Tibial nerve (tissue), 4 donors: Measurements from ENCODE around the gene IFITM5. TPM values are rescaled to one million over a fixed set of nuclear protein-coding genes. Genes with fewer than 3 reads are reported as not detected.

ENCODE experiments used
- DNase-seq, 2 donors: peaks; one replicate each; pipeline ENCODE4 v3.0.0-alpha.2; 2019; ENCODE audit warnings: low spot score in 2 of 2
- H3K27ac ChIP-seq, 4 donors: fragments of 200-600 bp; sonication (generic) in 3 of 4; one replicate each; pipeline ENCODE4 v1.5.1; 2017 to 2019; ENCODE audit warnings: mild to moderate bottlenecking in 1 of 4
- H3K27me3 ChIP-seq, 2 donors: fragments of 200-600 bp; sonication (generic) in 1 of 2; one replicate each; pipeline versions ENCODE4 v1.5.1 to v1.6.0; 2017 to 2019
- H3K36me3 ChIP-seq, 3 donors: fragments of 200-600 bp; sonication (generic); one replicate each; pipeline ENCODE4 v1.5.1; 2018 to 2019
- H3K4me1 ChIP-seq, 4 donors: fragments of 200-600 bp; sonication (generic) in 3 of 4; one replicate each; pipeline ENCODE4 v1.5.1; 2017 to 2019
- H3K4me3 ChIP-seq, 4 donors: fragments of 200-600 bp; sonication (generic) in 3 of 4; one replicate each; pipeline ENCODE4 v1.5.1; 2017 to 2019; ENCODE audit warnings: mild to moderate bottlenecking in 1 of 4, moderate library complexity in 1 of 4
- H3K9me3 ChIP-seq, 4 donors: fragments of 200-600 bp; sonication (generic) in 3 of 4; one replicate each; pipeline ENCODE4 v1.5.1; 2017 to 2019
- CTCF ChIP-seq, 5 experiments: fragments of 200-600 bp in 3 of 5; fragments of 450-650 bp in 2 of 5; sonication (generic) in 3 of 5; IDR thresholded peaks; one replicate each; pipeline ENCODE4 v1.5.1; 2016 to 2019; ENCODE audit warnings: antibody characterized with exemption in 5 of 5, mild to moderate bottlenecking in 3 of 5, moderate library complexity in 2 of 5
- EP300 ChIP-seq, 2 donors: sonication (generic); formaldehyde crosslinking; IDR thresholded peaks; one replicate each; pipeline ENCODE4 v1.6.1; 2017; ENCODE audit warnings: antibody characterized with exemption in 2 of 2, mild to moderate bottlenecking in 1 of 2
- POLR2A ChIP-seq, 2 donors: fragments of 450-650 bp; IDR thresholded peaks; one replicate each; pipeline ENCODE4 v1.6.1; 2017; ENCODE audit warnings: antibody characterized with exemption in 2 of 2, mild to moderate bottlenecking in 2 of 2, moderate library complexity in 2 of 2
- WGBS, 2 donors: methylation state at CpG; one replicate each; pipeline ENCODE4 v1.1.5; 2018; 5-methylcytosine and 5-hydroxymethylcytosine counted together
- total RNA-seq, 4 donors: library from RNA; depleted of rRNA; stranded (reverse); fragments of >200 nt; gene quantifications; one replicate each; pipeline ENCODE4 v1.1.0, GENCODE V29; 2016

The IFITM5 gene
- total RNA-seq, 4 donors from 2014 or later = not detected

GRCh38 chr11:299951-300735, 817 bp upstream of the IFITM5 start:
- H3K27ac ChIP-seq = no peak overlapping the region
- H3K4me1 ChIP-seq = peaks cover 0 to 48% (median 9%) of the 10 kb centered on the region in 4 donors
- no peak overlapping the region for H3K4me3 ChIP-seq
- WGBS, 2 donors = 35% methylated on average over 18 to 20 of the region's 20 CpGs
- no peaks in the 10 kb centered on the region for H3K9me3 ChIP-seq
- H3K27me3 ChIP-seq = peaks cover 0 to 24% of the 10 kb centered on the region in 2 donors
- no peak for TF ChIP-seq EP300 (IDR thresholded peaks at IDR 0.05)
- no peak for TF ChIP-seq POLR2A (IDR thresholded peaks at IDR 0.05)
- TF ChIP-seq CTCF (IDR thresholded peaks at IDR 0.05) = no peak
- H3K36me3 ChIP-seq = peaks cover 0 to 9% (median 0%) of the 10 kb centered on the region in 3 donors
- DNase-seq = no peak

- H3K27me3 ChIP-seq = peaks cover 0 to 24% of the 10 kb centered on the region in 2 donors
- 66 to 71% methylated on average over 10 to 14 of the region's 15 CpGs for WGBS, 2 donors
- peak overlapping the region in 3 of 4 donors; percentile 73 to 83 (median 76) for H3K27ac ChIP-seq
These were observed 790 bp downstream of the IFITM5 start for GRCh38 chr11:298406-299065.

GRCh38 chr11:297586-298405, 1.5 kb downstream of the IFITM5 start:
- H3K4me3 ChIP-seq = no peak overlapping the region
- TF ChIP-seq CTCF (IDR thresholded peaks at IDR 0.05) = peak in 1 of 5 experiments; percentile 20
- no peak for TF ChIP-seq POLR2A (IDR thresholded peaks at IDR 0.05)
- peak in 1 of 2 donors; percentile 41 for TF ChIP-seq EP300 (IDR thresholded peaks at IDR 0.05)
- 45 to 50% methylated on average over 26 of the region's 26 CpGs for WGBS, 2 donors
- peaks cover 0 to 40% (median 6%) of the 10 kb centered on the region in 4 donors for H3K4me1 ChIP-seq
- H3K9me3 ChIP-seq = no peaks in the 10 kb centered on the region
- peaks cover 0 to 24% of the 10 kb centered on the region in 2 donors for H3K27me3 ChIP-seq
- DNase-seq = peak in 1 of 2 donors; percentile 37
- peaks cover 0 to 33% (median 0%) of the 10 kb centered on the region in 3 donors for H3K36me3 ChIP-seq
- peak overlapping the region; percentile 62 to 83 (median 74) for H3K27ac ChIP-seq

More at GRCh38 chr11:298406-299065, 790 bp downstream of the IFITM5 start:
- DNase-seq = no peak
- Histone ChIP-seq H3K4me1 (peaks cover 0 to 40% (median 6%) of the 10 kb centered on the region in 4 donors), H3K4me3 (no peak overlapping the region), H3K36me3 (peaks cover 0 to 25% (median 0%) of the 10 kb centered on the region in 3 donors), H3K9me3 (no peaks in the 10 kb centered on the region)
- TF ChIP-seq POLR2A (IDR thresholded peaks at IDR 0.05) (no peak), EP300 (IDR thresholded peaks at IDR 0.05) (no peak), CTCF (IDR thresholded peaks at IDR 0.05) (no peak)

GRCh38 chr11:297051-297585, 2.2 kb downstream of the IFITM5 start:
- Histone ChIP-seq H3K9me3 (no peaks in the 10 kb centered on the region), H3K27ac (peak overlapping the region in 3 of 4 donors; percentile 73 to 83 (median 76)), H3K36me3 (peaks cover 0 to 39% (median 0%) of the 10 kb centered on the region in 3 donors), H3K27me3 (peaks cover 0 to 24% of the 10 kb centered on the region in 2 donors), H3K4me1 (peaks cover 0 to 40% (median 6%) of the 10 kb centered on the region in 4 donors), H3K4me3 (no peak overlapping the region)
- WGBS, 2 donors = 59 to 63% methylated on average over 11 to 12 of the region's 13 CpGs
- DNase-seq = no peak
- TF ChIP-seq EP300 (IDR thresholded peaks at IDR 0.05) = no peak
- TF ChIP-seq POLR2A (IDR thresholded peaks at IDR 0.05) = no peak
- TF ChIP-seq CTCF (IDR thresholded peaks at IDR 0.05) = no peak
